ENCODE measurements around the gene BEND6. TPM values are rescaled to one million over a fixed set of nuclear protein-coding genes. Genes with fewer than 3 reads are reported as not detected.

The BEND6 gene
- total and polyA plus RNA-seq, 10 of the 15 experiments (the other 5 are each of a cell fraction or from before 2014, with no cell fraction given) = 0.79 to 2.8 (median 1.6) TPM

DNA sequence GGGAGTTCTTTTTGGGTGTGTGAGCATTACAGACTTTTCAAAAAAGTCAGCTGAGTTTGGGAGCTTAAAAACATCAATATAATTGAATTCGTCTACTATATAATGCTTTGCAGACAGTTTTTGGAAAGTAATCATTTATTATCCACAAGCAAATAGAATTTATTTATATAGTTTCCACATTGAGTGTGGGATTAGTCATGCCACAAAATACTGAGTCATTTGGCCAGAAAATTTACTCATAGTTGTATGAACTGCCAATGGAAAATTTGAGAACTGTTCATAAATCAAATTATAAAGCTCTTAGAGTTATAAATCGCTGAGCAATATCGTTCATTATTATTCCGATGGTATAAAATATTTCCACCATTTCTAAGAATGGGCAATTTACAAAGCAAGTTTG lies 5.0 kb downstream of the BEND6 start:
- FAIRE-seq (no peak), ATAC-seq (no peak), DNase-seq (ENCODE audit: low read depth, low spot score) (no peak)
- Histone ChIP-seq H3K4me3 (no peak overlapping the region), H3K9ac (ENCODE audit: control insufficient read depth, insufficient read depth, low read length) (no peak overlapping the region), H3K4me1 (ENCODE audit: control insufficient read depth, insufficient read depth, low read length) (peaks cover 4% of the 10 kb centered on the region; the same call in 1 of the 2 replicates), H3K36me3 (ENCODE audit: control insufficient read depth in 2 of 2, insufficient read depth in 2 of 2, low read length in 1 of 2) (no peaks in the 10 kb centered on the region), H3K27me3 (replicated peaks in 1 of 2; ENCODE audit: control insufficient read depth in 2 of 2, insufficient read depth in 2 of 2, low read length in 1 of 2) (no peaks in the 10 kb centered on the region), H3K79me2 (ENCODE audit: control insufficient read depth, insufficient read depth, low read length) (no peaks in the 10 kb centered on the region; the same call in 1 of the 2 replicates), H2AFZ (ENCODE audit: control insufficient read depth, low read depth, low read length) (no peak overlapping the region), H3K9me3 (replicated peaks; ENCODE audit: control insufficient read depth, insufficient read depth, low read length) (no peaks in the 10 kb centered on the region), H4K20me1 (ENCODE audit: control insufficient read depth, insufficient read depth) (no peaks in the 10 kb centered on the region), H3K27ac (ENCODE audit: control insufficient read depth, insufficient read depth) (no peak overlapping the region), H3K4me2 (ENCODE audit: control insufficient read depth, insufficient read depth) (no peak overlapping the region)
- ChIA-PET CTCF (interaction anchor here (0.9 to 15.6 kb wide), 10 partner anchors 9 to 343 kb away, joined by 3 to 200 read pairs (median 3); no protein-coding TSS in a partner anchor), SMC1A (ENCODE audit: uncharacterized antibody, unreplicated experiment) (interaction anchor here (0.6 to 2.8 kb wide), 13 partner anchors 9 to 356 kb away, joined by 3 to 18 read pairs (median 4); partner anchors contain the start of gene KIAA1586), POLR2A (interaction anchor here (0.6 kb wide), 1 partner anchor 217 kb away, joined by 3 read pairs; no protein-coding TSS in a partner anchor), RAD21 (ENCODE audit: unreplicated experiment) (interaction anchor here (0.6 to 2.7 kb wide), 6 partner anchors 9 to 357 kb away, joined by 3 to 25 read pairs (median 4); partner anchors contain the start of gene PRIM2)
- in situ Hi-C loops (cut with MboI) (no loop called here), intact Hi-C loops (cut with micrococcal nuclease; ENCODE audit: unreplicated experiment) (loop anchor here (5.0 to 10.0 kb wide), 2 partner anchors 87 to 195 kb away; partner anchors contain the start of gene KIAA1586)
- BruUV-seq (replicated peaks) = no TSS peak
- TF ChIP-seq, protein P1, sequence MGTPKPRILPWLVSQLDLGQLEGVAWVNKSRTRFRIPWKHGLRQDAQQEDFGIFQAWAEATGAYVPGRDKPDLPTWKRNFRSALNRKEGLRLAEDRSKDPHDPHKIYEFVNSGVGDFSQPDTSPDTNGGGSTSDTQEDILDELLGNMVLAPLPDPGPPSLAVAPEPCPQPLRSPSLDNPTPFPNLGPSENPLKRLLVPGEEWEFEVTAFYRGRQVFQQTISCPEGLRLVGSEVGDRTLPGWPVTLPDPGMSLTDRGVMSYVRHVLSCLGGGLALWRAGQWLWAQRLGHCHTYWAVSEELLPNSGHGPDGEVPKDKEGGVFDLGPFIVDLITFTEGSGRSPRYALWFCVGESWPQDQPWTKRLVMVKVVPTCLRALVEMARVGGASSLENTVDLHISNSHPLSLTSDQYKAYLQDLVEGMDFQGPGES (IDR thresholded peaks at IDR 0.05) = no peak
- TF ChIP-seq, protein P2, sequence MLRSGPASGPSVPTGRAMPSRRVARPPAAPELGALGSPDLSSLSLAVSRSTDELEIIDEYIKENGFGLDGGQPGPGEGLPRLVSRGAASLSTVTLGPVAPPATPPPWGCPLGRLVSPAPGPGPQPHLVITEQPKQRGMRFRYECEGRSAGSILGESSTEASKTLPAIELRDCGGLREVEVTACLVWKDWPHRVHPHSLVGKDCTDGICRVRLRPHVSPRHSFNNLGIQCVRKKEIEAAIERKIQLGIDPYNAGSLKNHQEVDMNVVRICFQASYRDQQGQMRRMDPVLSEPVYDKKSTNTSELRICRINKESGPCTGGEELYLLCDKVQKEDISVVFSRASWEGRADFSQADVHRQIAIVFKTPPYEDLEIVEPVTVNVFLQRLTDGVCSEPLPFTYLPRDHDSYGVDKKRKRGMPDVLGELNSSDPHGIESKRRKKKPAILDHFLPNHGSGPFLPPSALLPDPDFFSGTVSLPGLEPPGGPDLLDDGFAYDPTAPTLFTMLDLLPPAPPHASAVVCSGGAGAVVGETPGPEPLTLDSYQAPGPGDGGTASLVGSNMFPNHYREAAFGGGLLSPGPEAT (IDR thresholded peaks at IDR 0.05; ENCODE audit: low read depth) = no peak
- no peak for TF ChIP-seq MXI1 (IDR thresholded peaks at IDR 0.05; ENCODE audit: low read depth, low read length)
- no peak for TF ChIP-seq NFXL1 (IDR thresholded peaks at IDR 0.05; ENCODE audit: borderline replicate concordance)
- TF ChIP-seq ZNF207 (IDR thresholded peaks at IDR 0.05; ENCODE audit: borderline replicate concordance) = no peak
- TF ChIP-seq, protein P3, sequence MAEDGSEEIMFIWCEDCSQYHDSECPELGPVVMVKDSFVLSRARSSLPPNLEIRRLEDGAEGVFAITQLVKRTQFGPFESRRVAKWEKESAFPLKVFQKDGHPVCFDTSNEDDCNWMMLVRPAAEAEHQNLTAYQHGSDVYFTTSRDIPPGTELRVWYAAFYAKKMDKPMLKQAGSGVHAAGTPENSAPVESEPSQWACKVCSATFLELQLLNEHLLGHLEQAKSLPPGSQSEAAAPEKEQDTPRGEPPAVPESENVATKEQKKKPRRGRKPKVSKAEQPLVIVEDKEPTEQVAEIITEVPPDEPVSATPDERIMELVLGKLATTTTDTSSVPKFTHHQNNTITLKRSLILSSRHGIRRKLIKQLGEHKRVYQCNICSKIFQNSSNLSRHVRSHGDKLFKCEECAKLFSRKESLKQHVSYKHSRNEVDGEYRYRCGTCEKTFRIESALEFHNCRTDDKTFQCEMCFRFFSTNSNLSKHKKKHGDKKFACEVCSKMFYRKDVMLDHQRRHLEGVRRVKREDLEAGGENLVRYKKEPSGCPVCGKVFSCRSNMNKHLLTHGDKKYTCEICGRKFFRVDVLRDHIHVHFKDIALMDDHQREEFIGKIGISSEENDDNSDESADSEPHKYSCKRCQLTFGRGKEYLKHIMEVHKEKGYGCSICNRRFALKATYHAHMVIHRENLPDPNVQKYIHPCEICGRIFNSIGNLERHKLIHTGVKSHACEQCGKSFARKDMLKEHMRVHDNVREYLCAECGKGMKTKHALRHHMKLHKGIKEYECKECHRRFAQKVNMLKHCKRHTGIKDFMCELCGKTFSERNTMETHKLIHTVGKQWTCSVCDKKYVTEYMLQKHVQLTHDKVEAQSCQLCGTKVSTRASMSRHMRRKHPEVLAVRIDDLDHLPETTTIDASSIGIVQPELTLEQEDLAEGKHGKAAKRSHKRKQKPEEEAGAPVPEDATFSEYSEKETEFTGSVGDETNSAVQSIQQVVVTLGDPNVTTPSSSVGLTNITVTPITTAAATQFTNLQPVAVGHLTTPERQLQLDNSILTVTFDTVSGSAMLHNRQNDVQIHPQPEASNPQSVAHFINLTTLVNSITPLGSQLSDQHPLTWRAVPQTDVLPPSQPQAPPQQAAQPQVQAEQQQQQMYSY (CRISPR knock-in tag; IDR thresholded peaks at IDR 0.05) = no peak
- TF ChIP-seq RAD51 (IDR thresholded peaks at IDR 0.05) = no peak
- no peak for TF ChIP-seq SIX5 (IDR thresholded peaks at IDR 0.05; ENCODE audit: low read depth, low read length, severe bottlenecking)
- TF ChIP-seq BHLHE40 (IDR thresholded peaks at IDR 0.05; ENCODE audit: borderline replicate concordance in 1 of 2, low read depth in 2 of 2, low read length in 1 of 2) = no peak
- WGBS (ENCODE audit: insufficient coverage, insufficient replicate concordance, low lambda C conversion rate, missing lambda C conversion rate) = 74% methylated on average over 4 of the region's 4 CpGs
